Measurements from ENCODE around the gene DENND1B.

DENND1B gene

DNA sequence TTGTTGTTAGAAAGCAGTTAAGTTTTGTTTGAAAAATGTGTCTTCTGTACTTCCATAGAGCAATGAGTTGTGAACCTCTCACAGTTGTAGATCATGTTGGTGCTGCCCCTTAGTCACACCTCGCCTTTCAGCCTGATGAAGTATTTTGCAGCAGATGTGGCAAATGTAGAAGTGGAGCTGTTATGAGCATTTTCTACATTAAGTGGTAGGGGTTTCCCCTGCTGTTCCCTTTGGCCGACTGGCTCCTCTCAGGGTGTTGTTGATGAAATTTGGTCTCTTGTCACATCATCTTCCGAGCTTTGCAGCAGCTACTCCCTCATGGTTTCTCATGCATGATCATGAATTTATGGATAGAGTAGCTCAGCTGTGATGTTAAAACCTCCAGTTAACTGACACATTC, 33.6 kb upstream of the DENND1B start:
- no peak for DNase-seq (ENCODE audit: low spot score)
- ChIA-PET POLR2A (ENCODE audit: low non-redundant PET) (no interaction called here), CTCF (interaction anchor here (0.8 to 0.9 kb wide), 2 partner anchors 29 to 34 kb away, joined by 3 to 5 read pairs; no protein-coding TSS in a partner anchor)
- no peak for TF ChIP-seq CTCF (conservative IDR thresholded peaks at IDR 0.05; ENCODE audit: low read depth)
- no peak overlapping the region for H3K27ac ChIP-seq

DNA sequence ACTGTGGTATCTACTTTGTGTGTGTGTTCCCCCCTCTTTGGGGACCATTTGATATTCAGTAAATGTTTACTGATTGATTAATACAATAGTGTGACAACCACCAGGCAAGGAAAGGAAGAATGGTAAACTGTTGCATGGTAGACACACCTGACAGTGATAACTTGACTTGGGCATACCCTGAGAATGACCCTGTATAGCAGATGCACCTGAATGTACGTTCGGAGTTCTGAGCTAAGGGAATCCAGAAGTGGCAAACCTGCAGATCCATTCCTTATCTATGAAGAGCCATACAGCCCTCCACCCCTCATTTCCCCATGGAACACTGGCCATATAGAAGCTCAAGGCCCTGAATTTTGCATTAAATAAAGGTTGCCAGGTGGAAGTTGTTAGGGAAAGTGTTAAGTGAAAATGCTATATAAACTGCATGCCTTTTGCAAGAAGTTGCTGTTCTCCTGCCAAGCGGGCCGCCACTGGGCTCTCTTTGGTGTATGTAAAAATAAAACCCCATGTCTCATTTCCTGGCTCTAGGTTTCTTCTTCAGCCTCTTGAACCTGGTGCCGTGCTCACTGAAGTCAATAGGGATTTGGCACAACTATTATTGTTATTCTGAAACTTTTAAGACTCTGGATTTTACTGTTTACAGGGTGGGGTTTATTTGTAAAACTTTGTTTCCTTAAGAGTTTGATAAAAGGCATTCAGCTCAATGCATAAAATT, 32.6 kb upstream of the DENND1B start:
- CTCF ChIA-PET: interaction anchor here (0.6 to 1.1 kb wide), 5 partner anchors 11 to 72 kb away, joined by 3 to 5 read pairs (median 3); no protein-coding TSS in a partner anchor
- POLR2A ChIA-PET (ENCODE audit: low non-redundant PET): no interaction called here
- no peak overlapping the region for H3K27ac ChIP-seq
- no peak for TF ChIP-seq CTCF (conservative IDR thresholded peaks at IDR 0.05; ENCODE audit: low read depth)
- no peak for DNase-seq (ENCODE audit: low spot score)

GRCh38 chr1:197807216-197807615, 31.9 kb upstream of the DENND1B start:
- no peak overlapping the region for H3K27ac ChIP-seq
- TF ChIP-seq CTCF (conservative IDR thresholded peaks at IDR 0.05; ENCODE audit: low read depth): no peak
- ChIA-PET CTCF (interaction anchor here (0.7 to 1.1 kb wide), 3 partner anchors 11 to 71 kb away, joined by 3 read pairs; no protein-coding TSS in a partner anchor), POLR2A (ENCODE audit: low non-redundant PET) (no interaction called here)
- DNase-seq (ENCODE audit: low spot score): no peak

- no peak for TF ChIP-seq CTCF (conservative IDR thresholded peaks at IDR 0.05; ENCODE audit: low read depth)
- no peak overlapping the region for H3K27ac ChIP-seq
- DNase-seq (ENCODE audit: low spot score): no peak
- CTCF ChIA-PET: interaction anchor here (1.0 to 1.1 kb wide), 2 partner anchors 12 to 33 kb away, joined by 3 read pairs; no protein-coding TSS in a partner anchor
- POLR2A ChIA-PET (ENCODE audit: low non-redundant PET): no interaction called here
Observed at GRCh38 chr1:197806718-197807117, 31.4 kb upstream of the DENND1B start.

DNA sequence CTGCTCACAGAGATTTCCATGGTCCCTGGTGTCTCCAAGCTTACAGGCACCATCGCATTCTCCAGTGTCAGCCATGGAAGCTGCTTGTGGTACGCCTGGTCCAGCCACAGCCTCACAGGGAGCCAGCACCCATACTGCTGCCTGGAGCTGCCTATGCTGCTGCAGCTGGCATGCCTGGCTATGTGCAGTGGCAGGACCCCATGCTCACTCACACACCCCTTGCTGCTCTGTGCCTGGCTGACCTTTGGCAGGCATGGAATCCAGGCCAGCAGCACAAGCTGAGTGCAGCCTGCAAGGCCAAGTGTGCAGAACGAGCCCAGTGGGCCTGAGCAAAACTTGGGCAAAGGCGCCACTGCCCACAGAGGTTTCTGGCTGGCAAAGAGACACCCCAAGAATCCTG, 26.4 kb upstream of the DENND1B start:
- ChIA-PET POLR2A (ENCODE audit: low non-redundant PET) (no interaction called here), CTCF (interaction anchor here (0.6 to 1.1 kb wide), 2 partner anchors 67 to 1146 kb away, joined by 3 to 4 read pairs; no protein-coding TSS in a partner anchor)
- H3K27ac ChIP-seq: no peak overlapping the region
- no peak for TF ChIP-seq CTCF (conservative IDR thresholded peaks at IDR 0.05; ENCODE audit: low read depth)
- no peak for DNase-seq (ENCODE audit: low spot score)

GRCh38 chr1:197801111-197801482, 25.8 kb upstream of the DENND1B start:
- ChIA-PET CTCF (interaction anchor here (0.6 to 1.1 kb wide), 3 partner anchors 68 to 1146 kb away, joined by 3 to 4 read pairs (median 3); no protein-coding TSS in a partner anchor), POLR2A (ENCODE audit: low non-redundant PET) (no interaction called here)
- no peak for DNase-seq (ENCODE audit: low spot score)
- no peak for TF ChIP-seq CTCF (conservative IDR thresholded peaks at IDR 0.05; ENCODE audit: low read depth)
- no peak overlapping the region for H3K27ac ChIP-seq

Data from RWPE1 (cell line).